ENCODE measurements around the gene TCTN3. TPM values are rescaled to one million over a fixed set of nuclear protein-coding genes. Genes with fewer than 3 reads are reported as not detected.
"Not testable (repeated sequence)": the region's sequence is repeated elsewhere in the genome, so short reads cannot be mapped to it uniquely, and the experiment has no call there.

The TCTN3 gene
- 23.5 TPM for polyA plus RNA-seq (ENCODE audit: insufficient read length)

DNA sequence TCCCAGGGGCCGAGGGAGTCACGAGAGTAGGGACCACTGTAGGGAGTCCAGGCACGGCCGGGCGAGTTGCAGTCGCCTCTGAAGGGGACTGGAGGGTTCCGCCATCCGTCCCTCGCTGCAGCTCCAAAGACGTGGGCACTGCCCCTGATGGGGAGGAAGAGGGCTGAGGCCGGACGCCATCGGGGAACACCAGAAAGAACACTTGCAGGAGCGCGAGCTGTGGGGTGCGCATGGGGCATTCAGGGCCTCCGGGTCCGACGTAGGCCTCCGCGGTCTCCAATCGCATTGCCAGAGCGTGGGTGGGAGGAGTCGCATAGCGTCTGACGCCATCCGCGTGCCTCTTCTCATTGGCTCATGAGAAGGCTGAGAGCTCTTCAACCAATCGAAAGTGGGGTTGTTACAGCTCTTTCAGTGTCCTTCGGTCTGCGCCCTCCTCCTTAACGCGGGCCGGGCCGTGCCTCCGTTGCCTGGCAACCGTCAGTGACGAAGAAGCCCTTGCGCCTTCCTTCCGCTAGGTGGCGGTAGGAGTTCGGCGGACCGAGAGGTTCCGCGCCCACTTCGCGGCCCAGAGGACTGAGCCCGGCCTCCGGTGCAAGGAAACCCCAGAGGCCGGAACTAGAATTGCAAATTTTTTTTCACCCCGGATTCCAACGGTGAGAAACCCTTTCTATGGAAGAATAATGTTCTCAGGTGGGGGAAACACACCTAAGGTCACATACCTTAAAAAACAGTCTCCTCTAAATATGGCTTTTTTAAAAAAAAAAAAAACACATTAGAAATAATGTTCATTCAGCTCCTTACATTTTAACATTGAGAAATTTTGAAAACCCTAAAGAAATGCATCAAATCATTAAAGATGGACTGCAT is at the start of gene TCTN3:
Gene TCTN3, minus strand, starts transcription at position 260 of the 867 bp plus-strand sequence. Its CDS starts 28 bp downstream, at position 232.
- DNase-seq (ENCODE audit: low read depth) = peak; percentile 99

- DNase-seq (ENCODE audit: low read depth) = no peak
Observed at GRCh38 chr10:95742962-95743535, 49.3 kb upstream of the TCTN3 start.

GRCh38 chr10:95742485-95742884 is 48.8 kb upstream of the TCTN3 start:
- no peak for DNase-seq (ENCODE audit: low read depth)

GRCh38 chr10:95741807-95742467 is 48.2 kb upstream of the TCTN3 start:
- no peak for DNase-seq (ENCODE audit: low read depth)

DNA sequence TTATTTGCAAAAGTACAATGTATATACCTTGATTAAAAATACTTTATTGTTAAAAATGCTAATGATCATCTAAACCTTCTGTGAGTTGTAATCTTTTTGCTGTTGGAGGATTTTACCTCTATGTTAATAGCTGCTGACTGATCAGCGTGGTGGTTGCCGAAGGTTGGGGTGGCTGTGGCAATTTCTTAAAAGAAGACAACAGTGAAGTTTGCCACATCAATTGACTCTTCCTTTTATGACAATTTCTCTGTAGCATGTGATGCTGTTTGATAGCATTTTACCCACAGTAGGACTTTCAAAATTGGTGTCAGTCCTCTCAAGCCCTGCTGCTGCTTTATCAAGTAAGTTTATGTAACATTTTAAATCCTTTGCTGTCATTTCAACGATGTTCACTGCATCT is 45.3 kb upstream of the TCTN3 start:
- DNase-seq (ENCODE audit: low read depth) = no peak

- DNase-seq (ENCODE audit: low read depth) = not testable (repeated sequence)
Observed at GRCh38 chr10:95732907-95733306, 39.2 kb upstream of the TCTN3 start.

GRCh38 chr10:95730233-95730632 is 36.5 kb upstream of the TCTN3 start:
- no peak for DNase-seq (ENCODE audit: low read depth)

- no peak for DNase-seq (ENCODE audit: low read depth)
Observed at GRCh38 chr10:95729323-95730055, 35.8 kb upstream of the TCTN3 start.

DNA sequence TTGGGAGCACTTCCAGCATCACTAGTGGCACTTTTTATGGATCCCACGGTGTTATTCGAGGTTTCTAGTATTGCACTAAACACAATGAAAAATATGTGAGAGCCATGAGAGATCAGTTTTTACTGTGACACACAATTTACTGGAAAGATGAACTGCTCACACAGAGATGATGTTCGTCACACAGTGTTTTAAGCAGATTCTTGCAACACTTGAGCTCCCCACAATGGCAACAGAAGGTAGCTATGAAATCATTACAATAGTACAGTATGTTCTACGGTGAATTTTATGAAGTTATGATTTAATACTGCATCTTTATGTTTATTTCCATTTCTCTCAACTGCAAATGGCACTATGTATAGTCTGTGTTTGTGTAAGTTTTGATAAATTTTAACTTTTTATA is 34.8 kb upstream of the TCTN3 start:
- DNase-seq (ENCODE audit: low read depth) = no peak

- not testable (repeated sequence) for DNase-seq (ENCODE audit: low read depth)
Observed at GRCh38 chr10:95722496-95722895, 28.8 kb upstream of the TCTN3 start.

DNA sequence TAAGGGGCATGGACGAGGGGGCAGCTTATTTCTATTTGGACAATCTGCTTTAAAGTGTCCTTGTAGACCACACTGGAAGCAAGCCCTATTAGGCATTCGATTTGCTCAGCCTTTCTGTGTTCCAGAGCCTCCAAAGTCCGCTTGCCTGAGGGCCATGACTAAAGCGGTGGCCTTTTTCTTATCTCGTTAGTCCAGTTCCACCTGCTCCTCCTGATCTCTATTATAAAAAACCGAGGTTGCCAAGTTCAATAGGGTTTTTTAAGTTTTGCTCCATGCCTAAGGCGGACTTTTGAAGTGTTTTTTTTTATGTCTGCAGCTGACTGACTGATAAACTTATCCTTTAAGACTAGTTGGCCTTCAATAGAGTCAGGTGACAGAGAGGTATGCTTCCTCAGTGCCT is 27.0 kb upstream of the TCTN3 start:
- not testable (repeated sequence) for DNase-seq (ENCODE audit: low read depth)

DNA sequence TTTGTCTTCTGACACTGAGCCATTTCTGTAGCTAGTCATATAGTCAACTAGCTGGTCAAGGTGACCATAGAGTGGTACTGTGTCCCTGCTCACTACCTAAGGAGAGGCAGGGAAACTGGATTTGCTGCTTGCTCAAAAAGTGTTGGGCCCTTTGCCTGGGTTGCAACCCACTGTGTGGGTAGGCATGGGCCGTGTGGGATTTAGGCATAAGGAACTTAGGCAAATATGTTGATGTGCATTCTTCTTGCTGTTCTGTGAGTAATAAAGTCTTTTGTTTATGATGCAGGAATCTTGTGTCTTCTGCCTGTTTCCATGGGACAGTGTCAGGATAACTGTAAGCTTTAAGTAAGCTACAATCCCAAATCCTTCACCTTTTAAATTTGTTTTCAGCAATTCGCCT is 23.1 kb upstream of the TCTN3 start:
- DNase-seq (ENCODE audit: low read depth) = no peak

GRCh38 chr10:95716466-95716865 is 22.7 kb upstream of the TCTN3 start:
- no peak for DNase-seq (ENCODE audit: low read depth)

- DNase-seq (ENCODE audit: low read depth) = no peak
Observed at GRCh38 chr10:95711492-95711891, 17.8 kb upstream of the TCTN3 start.

DNA sequence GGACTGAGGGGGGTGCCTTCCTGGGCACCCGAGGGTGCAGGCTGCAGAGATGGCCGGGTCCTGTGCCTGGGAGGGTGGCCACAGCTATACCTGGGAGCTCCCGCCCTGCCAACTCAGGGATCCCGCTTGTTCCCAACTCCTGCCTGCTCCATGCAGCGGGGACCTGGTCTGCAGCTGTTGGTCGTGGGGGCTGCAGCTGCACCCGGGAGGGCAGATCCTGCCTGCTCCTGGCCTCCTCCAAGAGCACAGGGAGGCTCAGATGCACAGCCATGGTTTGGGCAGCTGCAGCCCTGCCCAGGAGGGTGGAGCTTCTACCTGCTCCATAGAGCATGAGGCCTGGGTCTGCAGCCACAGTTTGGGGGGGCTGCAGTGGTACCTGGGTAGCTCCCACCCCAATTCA is 13.3 kb upstream of the TCTN3 start:
- DNase-seq (ENCODE audit: low read depth) = no peak

- DNase-seq (ENCODE audit: low read depth) = no peak
Observed at GRCh38 chr10:95706573-95706972, 12.8 kb upstream of the TCTN3 start.

DNA sequence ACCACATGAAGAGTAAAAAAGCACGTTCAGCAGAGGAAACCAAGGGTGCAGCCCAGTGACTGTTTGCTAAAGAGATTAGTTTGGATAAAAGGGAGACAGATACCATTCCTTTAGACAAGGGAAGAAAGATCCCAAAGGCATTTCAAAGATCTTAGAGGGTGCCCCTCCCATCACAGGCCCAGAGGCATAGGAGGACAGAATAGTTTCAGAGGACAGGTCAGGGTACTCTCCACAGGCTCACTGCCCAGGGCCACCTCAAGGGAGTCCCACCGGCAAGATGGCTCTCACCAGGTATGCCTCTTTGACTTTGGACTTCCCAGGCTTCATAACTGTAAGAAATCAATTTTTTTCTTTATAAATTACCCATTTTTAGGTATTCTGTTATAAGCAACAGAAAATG is 4.7 kb upstream of the TCTN3 start:
- DNase-seq (ENCODE audit: low read depth) = no peak

GRCh38 chr10:95697429-95697828 is 3.7 kb upstream of the TCTN3 start:
- no peak for DNase-seq (ENCODE audit: low read depth)

- no peak for DNase-seq (ENCODE audit: low read depth)
Observed at GRCh38 chr10:95694665-95695064, 938 bp upstream of the TCTN3 start.

DNA sequence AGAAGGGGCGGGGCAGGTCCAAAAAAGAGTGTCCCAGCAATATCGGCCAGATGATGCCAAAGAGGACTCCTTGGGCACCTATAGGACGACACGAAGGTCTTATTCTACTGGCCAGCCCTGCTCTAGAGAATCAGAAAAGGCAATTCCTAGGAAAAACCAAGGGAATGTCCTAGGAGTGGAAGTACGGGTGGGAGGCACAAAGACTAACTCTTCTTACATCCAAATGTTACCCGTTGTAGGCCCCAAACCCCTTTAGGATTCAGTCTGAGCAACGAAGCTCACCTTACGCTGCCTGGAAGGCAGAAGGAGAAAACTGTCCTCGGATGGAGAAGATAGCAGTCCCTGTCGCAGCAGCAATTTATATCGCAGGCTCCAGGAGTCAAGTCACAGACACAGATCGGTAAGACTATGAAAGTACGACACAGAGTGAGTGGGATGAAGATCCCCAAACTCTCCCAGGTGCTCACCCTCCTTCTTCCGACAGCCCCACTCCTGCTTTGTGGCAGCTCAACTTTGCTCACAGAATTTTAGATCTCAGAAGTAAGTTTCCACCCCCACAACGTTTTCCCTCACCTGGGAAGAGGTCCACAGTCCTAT is 558 bp downstream of the TCTN3 start:
- DNase-seq (ENCODE audit: low read depth) = no peak

GRCh38 chr10:95691281-95691680 is 2.4 kb downstream of the TCTN3 start:
- DNase-seq (ENCODE audit: low read depth) = no peak

GRCh38 chr10:95688648-95689047 is 5.1 kb downstream of the TCTN3 start:
- DNase-seq (ENCODE audit: low read depth) = no peak

All from forelimb muscle (tissue), 1 donor.